T-helper 22 cell (primary cell): ENCODE measurements around the gene KIF3B.
"Not testable (repeated sequence)": the region's sequence is repeated elsewhere in the genome, so short reads cannot be mapped to it uniquely, and the experiment has no call there.

Experiments
- DNase-seq: peaks from one replicate; pipeline ENCODE4 v3.0.0-alpha.2; 2020; ENCODE audit warnings: low read depth

Gene KIF3B

GRCh38 chr20:32357375-32357868, 80.0 kb downstream of the KIF3B start:
- DNase-seq: no peak

GRCh38 chr20:32357869-32358631, 80.6 kb downstream of the KIF3B start, which contains the start of gene ASXL1:
ASXL1 (plus strand) TSS chr20:32358331; CDS start chr20:32358776, 445 bp downstream.
- DNase-seq: peak; percentile 93

GRCh38 chr20:32358632-32358882, 81.1 kb downstream of the KIF3B start:
- DNase-seq: no peak

GRCh38 chr20:32358883-32359632, 81.6 kb downstream of the KIF3B start:
- peak; percentile 56 for DNase-seq

- DNase-seq: no peak
These were observed 82.3 kb downstream of the KIF3B start for GRCh38 chr20:32359633-32360332.

- DNase-seq: no peak
These were observed 82.8 kb downstream of the KIF3B start for GRCh38 chr20:32360333-32360634.

DNA sequence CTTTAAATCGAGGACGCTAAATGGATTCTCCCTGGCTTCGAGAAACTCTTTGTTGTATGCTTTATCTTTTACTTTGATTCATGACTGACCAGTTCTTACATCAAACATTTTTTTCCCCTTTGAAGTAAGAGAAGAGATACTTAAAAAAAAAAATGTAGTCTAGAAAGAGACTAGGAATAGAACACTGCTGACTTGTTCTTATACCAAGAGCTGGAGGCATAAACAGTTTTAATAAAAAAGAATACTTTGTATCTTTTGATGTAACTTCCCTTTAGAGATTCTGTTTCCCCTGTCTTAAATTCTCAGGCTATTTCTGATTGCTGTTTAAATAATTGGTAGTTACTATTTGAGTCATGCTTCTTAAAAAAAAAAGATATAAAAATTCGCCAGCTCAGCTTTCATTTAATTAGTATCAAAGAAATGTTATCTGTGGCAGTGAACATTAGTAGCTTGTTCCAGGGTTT, 85.5 kb downstream of the KIF3B start:
- DNase-seq: no peak

GRCh38 chr20:32363492-32363891, 86.0 kb downstream of the KIF3B start:
- DNase-seq: no peak

GRCh38 chr20:32364554-32365208, 87.2 kb downstream of the KIF3B start:
- DNase-seq: no peak

DNA sequence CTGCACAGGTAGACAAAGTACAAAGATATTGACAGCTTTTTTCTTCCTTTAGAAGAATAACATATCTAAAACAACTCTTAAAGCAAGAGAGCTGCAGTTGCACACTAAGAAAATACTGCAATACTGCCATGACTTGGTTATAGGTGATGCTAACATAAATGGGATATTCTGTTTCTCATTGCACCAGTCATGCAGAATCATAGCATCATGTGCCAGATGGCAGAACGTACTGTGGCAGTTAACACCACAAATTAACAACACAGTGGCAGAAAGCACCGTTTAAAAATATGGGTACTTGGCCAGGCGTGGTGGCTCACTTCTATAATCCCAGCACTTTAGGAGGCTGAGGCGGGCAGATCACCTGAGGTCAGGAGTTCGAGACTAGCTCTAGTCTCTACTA, 88.1 kb downstream of the KIF3B start:
- no peak for DNase-seq

- no peak for DNase-seq
These were observed 88.9 kb downstream of the KIF3B start for GRCh38 chr20:32366380-32366779.

DNA sequence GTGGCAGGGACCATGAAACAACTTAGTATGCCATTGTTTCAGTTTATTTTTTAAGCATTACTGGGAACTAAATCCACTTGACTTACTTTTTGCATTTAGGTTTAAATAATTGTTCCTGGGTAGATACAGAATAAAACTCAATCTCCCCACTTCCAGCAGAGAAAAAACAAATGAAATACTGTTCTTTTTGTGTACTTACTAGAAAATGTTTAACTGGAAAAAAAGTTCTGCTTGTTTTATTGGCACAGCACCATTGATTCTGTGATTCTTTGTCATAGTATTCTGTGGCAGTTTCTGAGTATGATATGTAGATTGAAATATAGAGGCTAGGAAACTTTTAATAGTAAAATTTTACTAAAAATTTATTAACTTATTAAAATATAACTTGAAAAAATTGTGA, 90.9 kb downstream of the KIF3B start:
- DNase-seq: no peak

DNA sequence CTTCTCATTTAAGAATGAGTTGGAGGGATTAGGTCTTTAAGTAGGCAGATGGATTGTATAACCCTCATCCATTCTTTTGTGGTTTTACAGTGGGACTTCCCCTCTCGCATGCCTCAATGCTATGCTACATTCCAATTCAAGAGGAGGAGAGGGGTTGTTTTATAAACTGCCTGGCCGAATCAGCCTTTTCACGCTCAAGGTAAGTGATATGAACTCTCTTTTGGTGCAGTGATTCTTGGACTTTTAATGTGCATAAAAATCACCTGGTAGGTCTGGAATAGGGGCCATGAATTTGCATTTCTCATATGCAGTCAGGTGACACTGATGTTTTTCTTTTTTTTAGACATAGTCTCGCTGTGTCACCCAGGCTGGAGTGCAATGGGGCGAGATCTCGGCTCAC, 91.5 kb downstream of the KIF3B start:
- no peak for DNase-seq

GRCh38 chr20:32370897-32371296, 93.4 kb downstream of the KIF3B start:
- DNase-seq: no peak

GRCh38 chr20:32378461-32378860, 101.0 kb downstream of the KIF3B start:
- DNase-seq: no peak

DNA sequence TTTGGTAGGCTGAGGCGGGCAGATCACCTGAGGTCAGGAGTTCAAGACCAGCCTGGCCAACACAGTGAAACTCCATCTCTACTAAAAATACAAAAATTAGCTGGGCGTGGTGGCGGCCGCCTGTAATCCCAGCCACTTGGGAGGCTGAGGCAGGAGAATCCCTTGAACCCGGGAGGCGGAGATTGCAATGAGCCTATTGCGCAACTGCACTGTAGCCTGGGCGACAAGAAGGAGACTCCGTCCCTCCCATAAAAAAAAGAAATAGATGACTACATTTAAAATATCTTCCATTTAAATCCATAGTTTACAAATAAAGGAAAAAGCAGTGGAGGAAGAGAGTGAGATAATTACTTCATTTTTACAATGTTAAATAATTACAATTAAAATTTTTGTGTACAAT, 102.6 kb downstream of the KIF3B start:
- not testable (repeated sequence) for DNase-seq

GRCh38 chr20:32380745-32381144, 103.3 kb downstream of the KIF3B start:
- no peak for DNase-seq

DNA sequence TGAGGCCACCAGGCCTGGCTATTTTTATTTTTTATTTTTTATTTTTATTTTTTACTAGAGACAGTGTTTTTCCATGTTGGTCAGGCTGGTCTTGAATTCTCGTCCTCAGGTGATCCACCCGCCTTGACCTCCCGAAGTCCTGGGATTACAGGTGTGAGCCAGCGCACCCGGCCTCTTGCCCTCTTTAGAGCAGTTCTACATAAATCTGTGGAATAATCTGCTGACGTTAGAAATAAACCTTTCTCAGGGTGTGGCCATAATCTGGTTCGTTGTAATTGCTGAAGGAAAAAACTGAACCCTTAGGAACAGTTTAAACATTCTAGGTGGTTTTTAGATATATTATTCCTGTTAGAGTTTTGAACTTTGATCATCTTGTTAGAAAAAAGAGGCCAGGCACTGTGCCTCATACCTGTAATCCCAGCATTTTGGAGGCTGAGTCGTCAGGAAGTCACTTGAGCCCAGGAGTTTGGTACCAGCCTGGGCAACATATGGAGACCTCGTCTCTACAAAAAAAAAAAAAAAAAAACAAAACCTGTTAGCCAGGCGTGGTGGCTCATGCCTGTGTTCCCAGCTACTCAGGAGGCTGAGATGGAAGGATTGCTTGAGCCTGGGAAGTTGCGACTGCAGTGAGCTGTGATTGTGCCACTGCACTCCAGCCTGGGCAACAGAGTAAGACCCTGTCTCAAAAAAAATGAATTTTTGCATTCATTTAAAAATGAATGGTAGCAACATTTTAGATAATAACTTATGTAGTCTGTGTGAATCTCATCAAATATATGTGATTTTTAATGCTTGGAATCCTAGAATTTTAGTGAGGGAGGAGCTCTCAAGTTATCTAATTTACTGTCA, 104.9 kb downstream of the KIF3B start:
- DNase-seq: no peak

DNA sequence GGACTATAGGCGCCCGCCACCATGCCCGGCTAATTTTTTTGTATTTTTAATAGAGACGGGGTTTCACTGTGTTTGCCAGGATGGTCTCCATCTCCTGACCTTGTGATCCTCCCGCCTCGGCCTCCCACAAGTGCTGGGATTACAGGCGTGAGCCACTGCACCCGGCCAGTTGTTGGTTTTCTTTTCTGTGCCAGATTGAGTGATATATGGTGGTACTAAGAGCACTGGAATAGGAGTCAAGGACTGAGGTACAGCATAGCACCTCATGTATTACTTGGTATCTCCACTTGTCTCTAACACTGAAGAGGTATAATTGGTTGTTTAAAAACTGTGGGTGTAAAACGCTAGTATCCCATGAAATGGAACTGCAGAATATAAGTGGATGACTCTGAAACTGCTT, 106.0 kb downstream of the KIF3B start:
- DNase-seq: not testable (repeated sequence)
